ENCODE measurements around the gene PRKAG2.
"Not testable (repeated sequence)": the region's sequence is repeated elsewhere in the genome, so short reads cannot be mapped to it uniquely, and the experiment has no call there.

The PRKAG2 gene

GRCh38 chr7:151883857-151884256 is 6.9 kb upstream of the PRKAG2 start:
- DNase-seq: no peak

DNA sequence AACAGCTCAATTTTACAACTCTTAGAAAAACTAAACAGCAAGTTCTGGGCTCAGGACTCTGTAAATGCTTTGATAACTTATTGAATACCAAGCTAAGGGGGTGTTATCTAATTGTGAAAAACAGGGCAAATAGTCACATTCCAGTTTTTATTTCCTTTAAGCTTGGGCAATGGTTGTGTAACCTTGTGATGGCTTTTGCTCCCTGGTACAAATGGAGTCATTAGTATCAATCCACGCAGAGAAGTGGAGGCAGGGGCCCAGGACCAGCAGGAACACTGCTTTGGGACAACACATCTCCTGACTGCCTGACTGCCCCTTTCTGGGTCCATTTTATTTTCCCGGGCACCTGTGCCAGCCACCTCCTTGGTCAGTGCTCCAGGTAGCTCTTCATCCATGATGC is 5.8 kb upstream of the PRKAG2 start:
- DNase-seq: no peak

- no peak for DNase-seq
Observed at GRCh38 chr7:151880688-151881087, 3.8 kb upstream of the PRKAG2 start.

DNA sequence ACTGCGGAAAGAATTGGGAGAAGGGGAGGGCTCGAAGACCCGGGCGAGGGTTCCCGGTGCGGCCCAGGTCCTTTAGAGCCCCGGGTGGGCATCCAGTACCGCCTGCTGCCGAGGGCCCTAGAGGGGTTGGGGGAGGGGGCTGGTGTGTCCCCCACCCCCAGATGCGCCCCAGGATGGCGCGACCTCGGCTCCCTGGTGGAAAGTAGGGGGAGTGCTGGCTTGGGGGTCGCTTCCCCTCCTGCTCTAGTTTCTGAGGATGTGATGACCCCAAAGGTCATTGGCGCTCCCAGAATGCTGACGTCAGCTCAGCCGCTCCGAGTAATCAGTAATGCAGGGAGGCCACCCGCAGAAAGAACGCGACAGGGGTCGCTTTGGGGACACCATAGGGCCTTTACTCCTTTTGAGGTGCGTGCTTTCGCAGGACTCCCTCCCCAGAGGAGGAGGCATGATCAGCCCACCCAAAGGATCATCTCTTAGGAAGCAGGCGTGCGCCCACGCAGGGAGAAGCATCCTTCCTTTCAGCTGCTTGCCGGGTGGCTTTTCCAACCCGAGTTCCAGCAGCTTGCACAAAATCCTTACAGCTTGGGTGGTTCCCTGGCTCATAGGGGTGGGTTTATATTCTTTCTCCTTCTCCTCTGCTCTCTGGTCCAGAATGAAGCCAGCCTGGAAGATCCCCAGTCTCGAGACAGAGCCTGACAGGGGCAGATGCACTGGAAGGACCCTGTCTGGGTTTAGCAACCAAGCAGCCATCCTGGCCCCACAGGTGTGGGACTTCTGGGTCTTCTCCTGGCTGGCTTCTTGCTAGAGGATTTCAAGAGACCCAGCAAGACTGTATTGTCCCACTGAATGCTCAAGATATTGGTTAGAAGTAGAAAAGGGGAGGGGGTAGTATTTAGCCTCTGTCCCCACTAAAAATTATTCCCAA is 1.3 kb upstream of the PRKAG2 start:
- no peak for DNase-seq

DNA sequence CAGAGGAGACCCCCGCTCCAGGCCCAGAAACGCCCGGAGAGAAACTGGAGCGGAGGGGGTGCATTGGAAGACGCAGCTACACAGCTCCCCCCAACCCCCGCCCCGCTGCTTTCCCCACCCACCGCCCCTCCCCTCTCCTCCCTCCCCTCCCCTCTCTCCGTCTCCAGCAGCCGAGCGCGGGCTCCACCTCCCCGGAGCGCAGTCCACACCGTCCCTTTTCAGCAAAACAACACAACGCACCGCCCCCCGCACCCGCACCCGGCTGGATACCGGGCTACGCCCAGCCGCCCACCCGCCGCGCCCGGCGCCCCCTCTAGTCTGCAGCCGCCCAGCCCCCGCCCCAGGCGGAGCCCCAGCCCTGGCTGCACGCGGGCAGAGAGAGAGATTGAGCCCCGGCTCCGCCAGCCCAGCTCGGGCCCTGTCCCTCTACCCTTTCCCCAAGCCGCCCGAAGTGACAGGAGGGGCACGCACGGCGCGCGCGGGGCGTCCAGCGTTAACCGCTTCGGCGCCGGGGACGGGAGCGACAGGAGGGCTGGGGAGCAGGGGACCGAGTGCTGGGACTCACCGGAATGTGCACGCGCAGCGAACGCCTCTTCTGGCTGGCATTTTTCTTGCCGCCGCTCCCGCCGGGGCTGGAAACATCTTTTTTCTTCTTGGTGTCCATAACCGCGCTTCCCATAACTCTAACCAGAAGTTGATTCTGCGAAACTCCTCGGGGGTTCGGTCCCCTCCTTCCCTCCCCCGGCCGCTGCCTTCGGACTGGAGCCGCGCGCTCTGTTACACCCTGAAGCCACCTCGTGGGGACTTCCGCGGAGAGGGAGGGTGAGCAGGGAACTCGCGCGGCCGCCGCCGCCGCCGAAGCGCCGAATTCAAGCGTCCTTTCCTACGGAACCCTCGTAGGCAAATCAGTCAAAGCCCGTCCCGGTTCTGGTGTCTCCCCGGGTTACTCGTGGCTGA is 695 bp downstream of the PRKAG2 start:
- DNase-seq: peak; percentile 83

DNA sequence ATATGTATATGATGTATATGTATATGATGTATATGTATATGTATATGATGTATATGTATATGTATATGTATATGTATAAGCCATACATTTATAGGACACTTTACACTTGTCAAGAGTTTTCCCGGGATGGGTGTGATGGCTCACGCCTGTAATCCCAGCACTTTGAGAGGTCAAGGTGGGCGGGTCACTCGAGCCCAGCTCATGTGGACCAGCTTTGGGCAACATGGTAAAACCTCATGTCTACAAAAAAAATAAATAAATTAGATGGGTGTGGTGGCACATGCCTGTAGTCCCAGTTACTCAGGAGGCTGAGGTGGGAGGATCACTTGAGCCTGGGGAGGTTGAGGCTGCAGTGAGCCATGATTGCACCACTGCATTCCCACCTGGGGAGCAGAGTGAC is 2.4 kb downstream of the PRKAG2 start:
- DNase-seq: not testable (repeated sequence)

- no peak for DNase-seq
Observed at GRCh38 chr7:151873402-151873965, 3.4 kb downstream of the PRKAG2 start.

DNA sequence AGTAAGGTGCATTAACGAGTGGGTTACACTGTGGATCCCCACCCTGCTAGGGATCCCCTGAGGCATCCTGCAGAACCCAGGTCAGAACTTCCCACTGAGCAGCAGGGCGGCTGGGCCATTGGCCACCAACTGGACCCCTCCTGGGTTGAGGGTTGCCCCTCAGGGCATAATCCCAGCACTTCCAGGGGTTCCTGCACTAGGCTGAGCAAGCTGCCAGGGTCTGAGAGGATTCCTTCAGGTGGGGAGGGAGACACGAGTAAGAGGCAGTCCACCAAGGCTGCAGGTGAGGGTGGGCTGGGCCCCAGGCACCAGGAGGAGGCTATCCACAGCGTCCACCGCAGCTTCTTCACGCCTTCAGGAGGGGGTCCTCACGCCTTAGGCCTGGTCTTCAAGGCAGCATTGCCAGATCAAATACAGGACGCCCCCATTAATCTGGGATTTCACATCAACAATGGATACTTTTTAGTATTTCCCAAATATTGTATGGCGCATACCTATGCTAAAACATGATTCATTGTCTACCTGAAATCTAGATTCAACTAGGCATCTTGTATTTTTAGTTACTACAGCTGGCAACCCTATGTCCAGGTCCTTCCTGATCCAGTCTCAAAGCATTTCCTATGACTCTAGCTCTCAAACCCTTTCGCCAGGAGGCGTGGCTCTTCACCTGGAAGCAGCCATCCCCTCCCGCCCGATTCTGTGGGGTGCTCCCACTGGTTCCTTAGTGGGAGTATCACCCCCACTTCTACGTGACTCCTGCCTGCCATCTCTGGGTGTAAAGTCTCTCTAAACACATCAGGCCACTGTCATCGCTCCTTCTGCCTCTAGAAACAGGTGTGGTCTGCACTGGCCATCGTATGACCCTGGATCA is 4.1 kb downstream of the PRKAG2 start:
- DNase-seq: no peak

DNA sequence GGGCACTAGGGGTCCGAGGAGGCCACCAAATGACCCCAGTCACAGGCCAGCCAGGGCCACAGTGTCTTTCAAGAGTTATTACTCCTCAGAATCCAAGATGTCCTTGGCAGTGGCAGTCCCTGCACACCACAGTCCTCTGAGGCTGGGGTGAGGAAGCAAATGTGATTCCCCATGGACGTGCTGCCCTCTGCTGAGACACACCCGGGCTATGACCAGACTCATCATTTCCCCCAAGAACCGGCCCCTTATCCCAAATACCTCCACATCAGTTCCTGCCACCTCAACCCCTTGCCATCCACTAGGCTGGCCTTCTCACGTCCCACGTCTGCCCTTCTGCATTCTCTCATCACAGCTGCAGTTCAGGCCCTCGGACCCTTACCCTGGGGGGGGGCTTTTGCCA is 5.0 kb downstream of the PRKAG2 start:
- DNase-seq: no peak

DNA sequence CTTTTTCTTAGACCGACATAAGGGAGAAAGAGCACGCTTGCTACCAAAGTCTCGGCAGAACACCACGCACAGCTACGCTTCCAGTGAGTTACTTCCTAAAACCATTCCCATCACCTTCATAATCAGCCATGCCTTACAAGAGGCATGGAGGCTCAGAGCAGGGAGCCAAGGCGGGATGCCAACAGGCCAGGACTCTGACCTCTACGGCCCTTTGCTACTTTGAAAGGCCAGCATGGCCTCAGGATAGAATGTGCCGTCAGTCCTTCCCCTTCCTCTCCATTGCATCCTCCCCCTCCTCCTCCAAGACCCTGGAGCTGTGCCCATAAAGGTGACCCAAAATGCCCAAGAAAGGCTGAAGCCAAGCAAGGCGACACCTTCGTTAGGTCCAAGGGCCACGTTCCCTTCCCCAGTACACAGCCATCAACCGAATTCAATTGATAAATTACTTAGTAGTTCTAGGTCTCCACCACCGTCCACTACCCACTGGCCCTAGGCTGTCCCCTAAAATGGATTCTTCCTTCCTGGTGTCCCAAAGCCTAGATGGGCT is 5.7 kb downstream of the PRKAG2 start:
- DNase-seq: no peak

- DNase-seq: no peak
Observed at GRCh38 chr7:151869968-151870918, 6.7 kb downstream of the PRKAG2 start.

DNA sequence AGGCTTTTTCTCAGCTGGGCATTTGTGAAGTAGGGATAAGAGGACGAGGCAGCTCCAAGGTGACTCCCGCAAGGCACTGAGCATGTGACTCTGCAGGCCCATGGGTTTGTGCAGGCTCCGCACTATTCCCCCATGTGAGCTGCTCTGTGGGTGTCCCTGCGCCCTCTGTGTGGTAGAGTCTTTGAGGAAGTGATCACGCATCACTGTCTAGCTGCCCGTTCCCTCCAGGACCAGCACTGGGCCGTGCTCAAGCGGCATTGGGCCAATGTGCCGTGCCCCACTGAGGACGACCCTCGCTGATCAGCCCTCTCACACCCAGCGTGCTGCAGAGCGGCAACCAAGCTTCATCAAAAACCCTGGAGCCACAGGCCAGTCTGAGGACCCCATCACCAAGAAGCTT is 7.5 kb downstream of the PRKAG2 start:
- no peak for DNase-seq

DNA sequence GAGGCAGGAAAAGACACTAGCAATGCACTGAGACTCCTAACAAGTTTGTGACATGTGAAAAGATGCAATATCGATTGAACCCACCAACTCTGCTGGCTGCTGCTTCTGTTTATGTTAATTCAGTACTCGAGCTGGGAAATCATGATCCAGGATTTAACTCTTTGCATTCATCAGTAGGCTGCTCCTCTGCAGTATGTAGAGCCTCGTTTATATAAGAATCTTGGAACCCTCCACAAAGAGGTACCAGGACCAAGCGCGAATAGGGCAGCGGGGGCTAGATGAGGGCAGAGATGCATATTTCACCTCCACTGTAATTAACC is 7.8 kb downstream of the PRKAG2 start:
- no peak for DNase-seq

- no peak for DNase-seq
Observed at GRCh38 chr7:151868396-151869108, 8.4 kb downstream of the PRKAG2 start.

- no peak for DNase-seq
Observed at GRCh38 chr7:151867912-151868311, 9.0 kb downstream of the PRKAG2 start.

- no peak for DNase-seq
Observed at GRCh38 chr7:151866761-151867655, 9.9 kb downstream of the PRKAG2 start.

DNA sequence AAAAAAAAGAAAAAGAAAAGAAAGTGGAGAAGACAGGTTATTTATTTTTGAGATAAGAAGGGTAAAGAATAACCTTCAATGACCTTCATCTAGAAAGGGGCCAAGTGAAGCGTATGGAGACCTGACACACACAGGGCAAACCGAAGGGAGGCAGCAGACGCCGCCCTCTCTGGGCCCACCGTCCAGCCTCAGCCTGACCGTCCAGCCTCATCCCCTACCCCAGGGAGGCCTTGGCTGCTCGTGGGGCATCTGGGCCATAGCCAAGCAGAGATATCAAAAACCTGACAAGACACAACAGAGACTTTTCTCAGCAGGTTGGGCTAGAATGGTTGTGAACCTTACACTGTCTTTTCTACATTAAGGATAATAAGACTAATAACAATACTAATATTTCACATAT is 10.9 kb downstream of the PRKAG2 start:
- DNase-seq: no peak

- DNase-seq: no peak
Observed at GRCh38 chr7:151865070-151865670, 11.7 kb downstream of the PRKAG2 start.

GRCh38 chr7:151864561-151864960 is 12.4 kb downstream of the PRKAG2 start:
- DNase-seq: no peak
